Heart left ventricle (tissue), 13 donors: ENCODE data around the gene CRIM1.

Source experiments
- CTCF ChIP-seq, 12 donors: fragments of 200-600 bp; sonication (generic) in 4 of 12; IDR thresholded peaks; one replicate each; pipeline versions ENCODE4 v1.5.0 to v1.8.0; 2018 to 2022; ENCODE audit warnings: antibody characterized with exemption in 12 of 12, mild to moderate bottlenecking in 5 of 12
- POLR2A ChIP-seq, 2 donors: fragments of 450-650 bp; IDR thresholded peaks; one replicate each; pipeline ENCODE4 v1.6.1; 2017; ENCODE audit warnings: antibody characterized with exemption in 2 of 2, mild to moderate bottlenecking in 2 of 2, moderate library complexity in 2 of 2
- donor health status: ischemic (EF 13 %, LVEDD 7.1; RV severe dilation, severe dysfunction).
- donor health status: DM: no; HTN: yes; CAD: no.
- donor health status: DM: no; HTN: no; CAD: no.
- donor health status: ischemic (EF 25% LVEDD 6.9; RV normal size, moderate dysfunction).
- donor health status: ischemic (EF 25% LVEDD 5.7; RV mildly dilated, moderate dysfunction).
- donor health status: ischemic (EF 35%, LVEDD 5.7; RV mildly dilated, moderate dysfunction).
- donor health status: nonischemic (EF 11% LVEDD 7.7; RV severe dilation, severe dysfunction).
- donor health status: DM: yes; HTN: yes; CAD: no.
- donor health status: PGD.
- donor health status: ischemic (EF 29% LVEDD 5.4; RV normal size, mild dysfunction).
- donor health status: nonischemic (EF 23%, LVEDD 6.1; RV moderate dilation, normal function).

GRCh38 chr2:36513661-36514060, 158.1 kb downstream of the CRIM1 start:
- TF ChIP-seq POLR2A (IDR thresholded peaks at IDR 0.05) (no peak), CTCF (IDR thresholded peaks at IDR 0.05) (no peak)
